ENCODE results near the gene NOS1AP.

NOS1AP gene

DNA sequence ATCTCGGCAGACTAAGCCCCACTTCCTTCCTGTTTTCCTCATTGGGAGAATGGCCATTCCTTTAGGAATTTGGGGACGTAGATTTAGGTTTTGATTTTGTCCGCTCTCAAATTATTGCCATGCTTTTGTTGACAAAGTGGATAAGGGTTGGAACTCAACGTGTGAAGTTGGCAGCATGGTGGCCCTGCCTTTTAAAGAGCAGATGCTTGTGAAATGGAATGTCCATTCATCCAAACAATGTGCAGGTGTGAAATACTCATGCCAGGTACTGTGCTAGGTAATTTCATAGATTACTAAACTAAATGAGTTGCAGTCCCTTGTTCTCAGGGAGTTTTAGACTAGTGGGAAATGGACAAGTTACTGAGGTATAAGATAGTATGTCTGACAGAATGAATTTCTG is 232.2 kb downstream of the NOS1AP start:
- no peak overlapping the region for H3K27ac Mint-ChIP-seq
- H3K27me3 Mint-ChIP-seq, result peaks cover 15% of the 10 kb centered on the region
- no peak for DNase-seq
- ATAC-seq, result no peak
- H3K36me3 Mint-ChIP-seq (ENCODE audit: low read depth), result no peaks in the 10 kb centered on the region
- H3K4me3 Mint-ChIP-seq, result no peak overlapping the region
- H3K4me1 Mint-ChIP-seq, result no peaks in the 10 kb centered on the region
- H3K9me3 Mint-ChIP-seq, result no peaks in the 10 kb centered on the region

DNA sequence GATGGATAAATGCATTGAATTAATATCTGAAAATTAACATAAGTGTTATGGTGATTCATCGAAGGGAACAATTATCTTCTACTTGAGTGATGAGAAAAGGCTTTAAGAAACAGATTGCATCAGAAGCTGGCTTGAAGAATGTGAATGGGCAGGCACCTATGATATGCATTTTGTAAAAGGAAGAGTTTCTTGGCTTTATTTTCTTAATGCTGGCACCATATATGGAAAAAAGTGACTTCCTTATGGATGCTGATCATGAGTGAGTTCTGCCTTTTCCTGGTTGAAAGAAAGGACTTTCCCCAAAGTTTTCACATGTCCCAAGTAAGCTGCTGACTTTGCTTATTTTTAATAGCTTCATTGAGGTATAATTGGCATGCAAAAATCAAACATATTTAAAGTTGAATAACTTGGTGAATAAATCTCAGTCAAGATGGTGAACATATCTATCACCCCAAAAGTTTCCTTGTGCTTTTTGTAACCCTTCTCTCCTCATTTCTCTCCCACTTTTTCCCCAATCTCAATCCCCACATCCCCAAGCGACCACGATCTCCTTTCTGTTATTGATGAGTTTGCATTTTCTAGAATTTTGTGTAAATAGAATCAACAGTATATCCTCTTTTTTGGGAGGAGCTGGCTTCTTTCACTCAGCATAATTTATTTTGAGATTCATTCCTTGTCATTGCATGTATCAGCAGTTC is 233.0 kb downstream of the NOS1AP start:
- DNase-seq (no peak), ATAC-seq (no peak)
- Mint-ChIP-seq H3K4me3 (no peak overlapping the region), H3K27ac (no peak overlapping the region), H3K36me3 (ENCODE audit: low read depth) (no peaks in the 10 kb centered on the region), H3K9me3 (peaks cover 4% of the 10 kb centered on the region), H3K27me3 (peaks cover 18% of the 10 kb centered on the region), H3K4me1 (no peaks in the 10 kb centered on the region)

DNA sequence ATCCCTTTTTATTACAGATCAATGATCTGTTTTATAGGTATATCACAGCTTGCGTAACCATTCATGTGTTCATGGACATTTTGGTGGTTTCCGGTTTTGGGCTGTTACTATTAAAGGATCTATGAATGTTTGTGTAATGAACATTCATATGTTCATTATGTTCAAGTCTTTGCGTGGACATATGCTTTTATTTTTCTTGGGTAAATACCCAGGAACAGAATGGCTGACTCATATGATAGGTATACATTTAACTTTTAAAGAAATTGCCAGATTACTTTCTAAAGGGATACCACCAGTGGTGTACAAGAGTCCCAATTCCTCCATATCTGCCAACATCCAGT is 233.5 kb downstream of the NOS1AP start:
- no peaks in the 10 kb centered on the region for H3K4me1 Mint-ChIP-seq
- peaks cover 15% of the 10 kb centered on the region for H3K27me3 Mint-ChIP-seq

DNA sequence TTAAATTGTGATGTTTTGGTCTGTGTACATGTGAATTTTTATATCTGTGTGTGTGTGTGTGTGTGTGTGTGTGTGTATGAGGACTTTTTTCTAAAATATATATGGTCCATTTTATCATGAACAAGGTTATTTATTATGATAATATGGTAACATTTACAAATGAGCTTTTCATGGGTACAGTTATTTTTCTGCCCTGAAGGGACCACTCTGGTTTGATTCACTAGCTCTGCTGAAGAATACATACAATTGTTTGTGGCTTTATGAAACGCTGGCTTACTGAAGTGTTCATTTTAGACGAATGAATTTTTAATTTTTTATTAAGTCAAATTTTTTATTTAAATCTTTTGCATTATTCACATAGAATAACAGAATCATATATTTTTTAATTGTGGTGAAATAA is 235.2 kb downstream of the NOS1AP start:
- Mint-ChIP-seq H3K9me3 (peaks cover 12% of the 10 kb centered on the region), H3K36me3 (ENCODE audit: low read depth) (no peaks in the 10 kb centered on the region), H3K27ac (no peak overlapping the region), H3K4me1 (no peaks in the 10 kb centered on the region), H3K27me3 (peaks cover 11% of the 10 kb centered on the region), H3K4me3 (no peak overlapping the region)
- ATAC-seq (no peak), DNase-seq (no peak)

More for the DNA sequence above, 233.5 kb downstream of the NOS1AP start:
- ATAC-seq (no peak), DNase-seq (no peak)
- Mint-ChIP-seq H3K27ac (no peak overlapping the region), H3K9me3 (peaks cover 8% of the 10 kb centered on the region), H3K36me3 (ENCODE audit: low read depth) (no peaks in the 10 kb centered on the region), H3K4me3 (no peak overlapping the region)

DNA sequence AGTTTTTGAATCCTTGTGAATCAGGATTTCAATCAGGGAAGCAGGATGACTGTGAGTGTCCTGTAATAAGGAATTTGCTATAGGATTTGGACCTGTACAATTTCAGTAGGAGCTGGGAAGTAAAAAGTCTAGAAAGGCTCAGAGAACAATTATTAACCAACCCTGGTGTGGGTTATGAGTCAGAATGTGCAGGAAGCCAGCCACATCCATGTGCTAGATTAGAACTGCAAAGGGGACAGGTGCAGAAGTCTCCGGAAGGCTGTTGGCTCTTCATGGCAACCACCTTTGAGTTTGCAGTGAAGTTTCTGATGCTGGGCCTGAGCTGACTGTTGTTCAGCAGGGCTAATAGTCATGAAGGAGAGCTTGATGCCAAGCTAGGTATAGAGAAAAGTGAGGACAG is 236.5 kb downstream of the NOS1AP start:
- Mint-ChIP-seq H3K9me3 (peaks cover 16% of the 10 kb centered on the region), H3K4me3 (no peak overlapping the region), H3K36me3 (ENCODE audit: low read depth) (no peaks in the 10 kb centered on the region), H3K27me3 (peaks cover 11% of the 10 kb centered on the region), H3K27ac (no peak overlapping the region), H3K4me1 (no peaks in the 10 kb centered on the region)
- DNase-seq (no peak), ATAC-seq (no peak)

DNA sequence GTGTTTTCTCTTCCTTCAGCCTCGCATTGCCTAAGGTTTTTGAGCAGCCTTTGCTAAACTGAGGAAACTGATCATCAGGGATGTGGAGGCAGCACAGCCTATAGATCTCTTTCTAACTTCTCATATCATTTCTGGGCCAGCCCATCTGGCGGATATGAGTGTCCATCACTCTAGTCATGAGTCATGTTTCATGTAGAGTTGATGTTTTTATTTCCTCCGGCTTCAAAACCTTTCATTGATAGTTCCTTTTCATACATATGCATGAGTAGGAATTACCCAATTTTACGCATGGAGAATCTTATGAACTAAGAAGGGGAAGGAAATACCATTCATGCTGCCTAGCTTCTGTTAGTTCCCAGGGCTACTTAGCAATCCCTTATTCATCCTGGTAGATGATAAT is 240.8 kb downstream of the NOS1AP start:
- peaks cover 9% of the 10 kb centered on the region for H3K27me3 Mint-ChIP-seq
- DNase-seq (no peak), ATAC-seq (no peak)
- H3K4me1 Mint-ChIP-seq, result no peaks in the 10 kb centered on the region
- no peaks in the 10 kb centered on the region for H3K36me3 Mint-ChIP-seq (ENCODE audit: low read depth)
- no peak overlapping the region for H3K4me3 Mint-ChIP-seq
- peaks cover 18% of the 10 kb centered on the region for H3K9me3 Mint-ChIP-seq
- no peak overlapping the region for H3K27ac Mint-ChIP-seq

DNA sequence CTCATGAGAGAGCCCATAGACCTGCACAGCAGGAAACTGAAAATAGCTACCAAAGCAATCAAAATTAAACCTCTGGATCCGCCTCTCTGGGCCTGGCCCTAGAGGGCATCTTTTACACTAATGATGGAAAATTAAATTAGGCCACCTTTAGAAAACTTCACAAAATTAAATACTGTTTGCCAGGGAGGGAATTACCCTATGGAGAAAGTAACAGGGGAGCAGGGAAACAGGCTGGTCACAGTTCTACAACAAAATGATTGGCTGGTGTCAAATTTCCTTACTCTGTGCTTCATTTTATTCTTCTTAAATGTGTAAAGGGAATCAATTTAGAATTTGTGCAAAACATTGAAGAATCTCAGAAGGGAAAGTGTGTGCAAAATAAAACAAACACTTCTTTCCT is 244.7 kb downstream of the NOS1AP start:
- ATAC-seq (no peak), DNase-seq (no peak)
- Mint-ChIP-seq H3K27me3 (peaks cover 7% of the 10 kb centered on the region), H3K9me3 (peaks cover 6% of the 10 kb centered on the region), H3K36me3 (ENCODE audit: low read depth) (no peaks in the 10 kb centered on the region), H3K27ac (no peak overlapping the region), H3K4me3 (no peak overlapping the region), H3K4me1 (no peaks in the 10 kb centered on the region)

DNA sequence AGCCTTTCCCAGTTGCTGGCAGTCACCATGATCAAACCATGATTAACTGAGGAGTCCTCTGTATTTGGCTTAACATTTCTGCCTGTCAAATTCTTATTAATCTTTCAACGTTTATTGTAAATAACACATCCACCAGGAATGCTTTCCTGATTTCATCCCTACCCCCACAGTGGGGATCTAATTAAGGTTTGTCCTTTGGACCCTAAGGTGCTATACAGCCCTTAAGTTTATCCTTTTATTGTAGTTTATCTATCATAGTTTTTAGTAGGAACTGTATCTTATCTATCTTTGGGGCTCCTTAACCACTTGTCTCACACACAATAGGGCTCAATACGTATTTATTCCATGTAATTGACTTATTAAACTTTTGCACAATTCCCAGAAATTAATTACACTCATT is 246.2 kb downstream of the NOS1AP start:
- no peak overlapping the region for H3K4me3 Mint-ChIP-seq
- H3K27me3 Mint-ChIP-seq, result peaks cover 16% of the 10 kb centered on the region
- ATAC-seq (no peak), DNase-seq (no peak)
- peaks cover 4% of the 10 kb centered on the region for H3K9me3 Mint-ChIP-seq
- no peaks in the 10 kb centered on the region for H3K36me3 Mint-ChIP-seq (ENCODE audit: low read depth)
- H3K4me1 Mint-ChIP-seq, result no peaks in the 10 kb centered on the region
- H3K27ac Mint-ChIP-seq, result no peak overlapping the region

DNA sequence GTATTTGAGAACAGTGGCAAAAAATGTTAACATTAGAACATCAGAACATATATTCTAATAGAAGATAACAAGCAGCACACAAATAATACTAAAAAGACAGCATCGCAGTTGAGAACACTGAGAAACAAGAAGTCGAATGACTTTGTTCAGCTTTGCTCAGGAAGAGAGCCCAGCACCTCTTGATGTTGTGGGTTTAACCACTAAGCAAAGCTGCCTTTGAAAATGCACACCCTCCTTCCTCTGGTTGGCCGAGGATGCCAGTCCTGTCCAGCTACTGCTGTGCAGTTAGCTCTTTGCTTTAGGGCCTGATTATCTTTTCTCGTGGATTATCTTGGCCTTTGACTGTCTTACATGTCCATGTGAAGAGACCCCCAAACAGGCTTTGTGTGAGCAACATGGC is 246.7 kb downstream of the NOS1AP start:
- DNase-seq (no peak), ATAC-seq (no peak)
- Mint-ChIP-seq H3K27ac (no peak overlapping the region), H3K4me1 (no peaks in the 10 kb centered on the region), H3K9me3 (no peaks in the 10 kb centered on the region), H3K27me3 (peaks cover 13% of the 10 kb centered on the region), H3K4me3 (no peak overlapping the region), H3K36me3 (ENCODE audit: low read depth) (no peaks in the 10 kb centered on the region)

DNA sequence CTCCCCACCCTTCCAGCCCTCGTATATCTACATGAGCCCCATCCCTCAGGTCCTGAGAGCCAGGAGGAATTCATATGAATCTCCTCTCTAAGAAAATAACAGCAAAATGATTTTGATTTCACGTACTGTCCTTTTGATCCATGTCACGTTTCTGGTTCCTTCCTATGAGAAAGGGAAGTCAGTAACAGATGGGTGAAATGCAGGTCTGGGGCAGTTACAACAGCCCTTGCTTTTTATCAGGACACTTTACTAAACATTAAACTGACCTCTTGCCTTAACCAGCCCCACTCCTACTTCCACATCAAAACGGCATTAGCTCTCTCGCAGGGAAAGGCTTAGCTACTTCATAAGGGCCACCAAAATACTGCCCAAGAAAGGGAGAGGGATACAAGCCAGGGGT is 248.1 kb downstream of the NOS1AP start:
- H3K27ac Mint-ChIP-seq, result no peak overlapping the region
- no peak for ATAC-seq
- no peak for DNase-seq

DNA sequence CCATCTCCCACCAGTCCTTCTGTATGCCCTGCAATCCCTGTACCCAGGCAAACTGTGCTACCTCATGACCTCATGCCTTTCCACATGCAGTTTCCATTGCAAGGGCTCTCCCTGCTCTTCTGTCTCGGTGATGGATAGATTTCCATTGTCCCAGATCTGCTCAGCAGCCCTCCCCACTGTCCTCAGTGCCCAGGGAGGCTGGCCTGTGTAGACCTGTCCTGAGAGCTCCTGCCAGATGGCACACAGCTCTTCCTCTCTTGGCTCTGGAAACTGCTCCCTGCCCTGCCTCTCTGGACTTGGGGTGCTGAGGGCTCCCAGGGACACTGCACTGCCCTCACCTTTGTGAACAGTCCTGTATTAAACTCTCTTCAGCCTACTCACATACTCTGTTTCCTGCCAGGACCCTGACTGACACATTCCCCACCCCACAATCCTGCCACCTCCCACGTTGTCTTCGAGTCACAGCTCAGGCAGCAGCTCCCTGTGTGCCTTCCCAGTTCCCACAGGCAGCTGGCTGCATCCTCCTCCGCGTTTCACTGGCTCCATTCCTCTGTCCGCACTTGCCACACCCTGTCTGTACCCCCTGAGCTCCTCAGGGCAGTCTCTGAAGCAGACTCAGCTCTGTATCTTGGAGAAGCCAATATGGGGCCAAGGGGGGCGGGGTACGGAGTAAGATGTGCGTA is 250.1 kb downstream of the NOS1AP start:
- no peak overlapping the region for H3K4me3 Mint-ChIP-seq
- no peaks in the 10 kb centered on the region for H3K36me3 Mint-ChIP-seq (ENCODE audit: low read depth)

More for the DNA sequence above, 248.1 kb downstream of the NOS1AP start:
- no peaks in the 10 kb centered on the region for H3K36me3 Mint-ChIP-seq (ENCODE audit: low read depth)
- H3K4me1 Mint-ChIP-seq, result no peaks in the 10 kb centered on the region
- H3K27me3 Mint-ChIP-seq, result peaks cover 15% of the 10 kb centered on the region
- no peaks in the 10 kb centered on the region for H3K9me3 Mint-ChIP-seq
- no peak overlapping the region for H3K4me3 Mint-ChIP-seq

DNA sequence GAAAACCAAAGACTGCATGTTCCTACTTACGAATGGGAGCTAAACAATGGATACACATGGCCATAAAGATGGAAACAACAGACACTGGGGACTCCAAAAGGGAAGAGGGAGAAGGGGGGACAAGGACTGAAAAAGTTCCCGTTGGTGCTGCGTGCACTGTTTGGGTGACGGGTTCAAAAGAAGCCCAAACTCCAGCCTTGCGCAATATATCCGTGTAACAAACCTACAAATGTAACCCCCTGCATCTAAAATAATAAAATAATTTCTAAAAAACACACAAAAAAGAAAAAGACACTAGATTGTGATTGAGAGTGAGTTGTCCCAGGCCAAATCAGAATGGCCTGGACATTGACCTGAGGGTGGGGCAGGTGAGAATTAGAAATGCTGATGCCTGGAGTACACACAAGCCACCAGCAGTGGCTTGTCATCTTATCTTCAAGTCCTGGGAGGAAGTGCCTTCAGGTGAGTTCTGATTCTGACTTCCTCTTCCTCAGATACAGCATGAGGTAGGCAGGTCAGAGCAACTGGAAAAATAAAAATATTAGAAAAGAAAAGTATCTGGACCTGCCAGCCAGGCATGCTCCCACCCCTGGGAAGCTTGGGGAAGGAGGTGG is 252.4 kb downstream of the NOS1AP start:
- Mint-ChIP-seq H3K36me3 (ENCODE audit: low read depth) (no peaks in the 10 kb centered on the region), H3K4me1 (no peaks in the 10 kb centered on the region), H3K27me3 (peaks cover 17% of the 10 kb centered on the region), H3K9me3 (no peaks in the 10 kb centered on the region), H3K27ac (no peak overlapping the region), H3K4me3 (no peak overlapping the region)
- no peak for DNase-seq
- no peak for ATAC-seq

More for the DNA sequence above, 250.1 kb downstream of the NOS1AP start:
- no peaks in the 10 kb centered on the region for H3K9me3 Mint-ChIP-seq
- no peak for DNase-seq
- H3K27me3 Mint-ChIP-seq, result peaks cover 15% of the 10 kb centered on the region
- ATAC-seq, result no peak
- H3K27ac Mint-ChIP-seq, result no peak overlapping the region
- H3K4me1 Mint-ChIP-seq, result no peaks in the 10 kb centered on the region

DNA sequence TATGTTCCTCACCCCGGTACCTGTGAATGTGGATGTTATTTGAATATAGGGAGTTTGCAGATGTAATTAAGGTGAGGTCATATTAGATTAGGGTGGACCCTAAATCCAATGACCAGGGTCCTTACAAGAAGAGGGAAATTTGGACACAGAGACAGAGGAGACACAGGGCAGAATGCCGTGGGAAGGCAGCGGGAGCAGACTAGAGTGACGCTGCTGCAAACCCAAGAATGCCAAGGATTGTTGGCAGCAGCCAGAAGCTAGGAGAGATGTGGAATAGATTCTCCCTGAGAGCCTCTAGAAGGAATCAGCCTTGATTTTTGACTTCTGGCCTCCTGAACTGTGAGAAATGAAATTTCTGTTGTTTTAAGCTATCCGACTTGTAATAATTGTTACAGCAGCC is 253.5 kb downstream of the NOS1AP start:
- Mint-ChIP-seq H3K4me1 (no peaks in the 10 kb centered on the region), H3K27ac (no peak overlapping the region), H3K27me3 (peaks cover 17% of the 10 kb centered on the region), H3K9me3 (no peaks in the 10 kb centered on the region), H3K4me3 (no peak overlapping the region), H3K36me3 (ENCODE audit: low read depth) (no peaks in the 10 kb centered on the region)
- no peak for ATAC-seq
- no peak for DNase-seq

DNA sequence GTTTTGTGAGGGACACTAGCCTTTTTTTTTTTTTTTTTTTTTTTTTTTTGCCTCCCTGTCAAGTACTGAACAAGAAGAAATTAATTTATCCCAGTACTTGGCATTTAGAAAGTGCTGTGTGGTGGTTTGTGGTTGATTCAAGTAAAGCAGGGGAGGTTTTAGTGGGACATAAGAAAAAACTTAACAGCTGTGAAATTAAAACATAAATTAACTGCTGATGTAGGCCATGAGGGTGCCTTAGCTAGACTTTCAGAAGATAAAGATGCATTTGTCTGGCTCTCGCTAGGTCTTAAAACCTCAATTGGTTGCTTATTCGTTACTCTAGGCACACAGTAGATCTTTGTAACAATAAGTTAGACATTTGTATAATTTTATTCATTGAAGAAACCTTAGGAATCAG is 254.9 kb downstream of the NOS1AP start:
- Mint-ChIP-seq H3K27ac (no peak overlapping the region), H3K27me3 (peaks cover 10% of the 10 kb centered on the region), H3K4me1 (no peaks in the 10 kb centered on the region), H3K36me3 (ENCODE audit: low read depth) (no peaks in the 10 kb centered on the region), H3K9me3 (no peaks in the 10 kb centered on the region), H3K4me3 (no peak overlapping the region)
- DNase-seq (no peak), ATAC-seq (no peak)

DNA sequence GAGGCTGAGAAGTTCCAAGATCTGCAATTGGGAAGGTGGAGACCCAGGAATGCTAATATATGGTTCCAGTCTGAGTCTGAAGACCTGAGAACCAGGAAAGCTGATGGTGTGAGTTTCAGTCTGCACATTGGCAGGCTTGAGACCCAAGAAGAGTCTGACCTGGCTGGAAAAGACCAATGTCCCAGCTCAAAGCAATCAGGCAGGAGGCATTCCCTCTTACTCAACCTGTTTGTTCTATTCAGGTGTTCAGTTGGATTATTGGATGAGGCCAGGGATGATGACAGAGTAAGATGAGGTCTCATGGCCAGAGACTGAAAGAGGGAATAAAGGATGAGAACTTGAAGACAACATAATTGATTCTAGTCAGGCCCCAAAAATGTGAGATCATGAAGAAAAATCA is 257.1 kb downstream of the NOS1AP start:
- no peak overlapping the region for H3K27ac Mint-ChIP-seq
- ATAC-seq (no peak), DNase-seq (no peak)
- H3K36me3 Mint-ChIP-seq (ENCODE audit: low read depth), result no peaks in the 10 kb centered on the region
- no peaks in the 10 kb centered on the region for H3K9me3 Mint-ChIP-seq
- H3K4me1 Mint-ChIP-seq, result no peaks in the 10 kb centered on the region
- H3K4me3 Mint-ChIP-seq, result no peak overlapping the region
- H3K27me3 Mint-ChIP-seq, result peaks cover 2% of the 10 kb centered on the region
